ENCODE measurements around the gene HSD3B1.

DNA sequence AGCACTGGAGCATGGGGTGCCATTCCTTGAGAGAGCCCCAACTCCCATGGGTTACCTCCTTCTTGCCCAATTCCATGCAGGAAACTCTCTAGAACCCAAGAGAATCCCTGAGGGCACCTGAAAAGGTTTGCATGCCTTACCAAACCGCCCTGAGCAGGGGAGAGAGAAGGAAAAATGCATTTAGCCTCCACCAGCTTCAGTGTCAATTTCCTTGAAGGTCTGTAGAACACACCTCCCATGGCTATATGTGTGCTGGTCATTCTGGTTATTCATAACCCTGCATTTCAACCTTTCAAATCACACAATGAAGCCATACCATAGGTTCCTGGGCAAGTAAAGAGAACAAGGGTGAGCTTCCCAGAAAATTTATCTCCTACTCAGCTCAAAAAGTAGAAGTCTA is 39.6 kb downstream of the HSD3B1 start:
- TF ChIP-seq EZH2 (IDR thresholded peaks at IDR 0.05): no peak
- TF ChIP-seq POLR2AphosphoS5 (IDR thresholded peaks at IDR 0.05; ENCODE audit: borderline replicate concordance, low read depth, low read length): no peak
